Heart right ventricle (tissue), 16 donors: ENCODE data around the gene UACA. TPM values are rescaled to one million over a fixed set of nuclear protein-coding genes. Genes with fewer than 3 reads are reported as not detected.
A peak's percentile ranks its signal among the peaks of the same experiment; 100 is the strongest.

Experiments
- ATAC-seq, 8 donors: fragments of 200-7000 bp; cut with Tn5 transposase; one replicate each; pipeline ENCODE4 v1.9.1; 2020; ENCODE audit warnings: mild to moderate bottlenecking in 8 of 8, moderate library complexity in 8 of 8, moderate number of reproducible peaks in 1 of 8
- DNase-seq, 2 donors: peaks; one replicate each; pipeline ENCODE4 v3.0.0-alpha.2; 2020
- H3K27ac ChIP-seq, 10 donors: fragments of 200-600 bp; sonication (generic) in 2 of 10; one replicate each; pipeline versions ENCODE4 v1.5.0 to v1.8.0; 2020 to 2022; ENCODE audit warnings: mild to moderate bottlenecking in 3 of 10
- H3K27me3 ChIP-seq, 7 donors: fragments of 200-600 bp; one replicate each; pipeline ENCODE4 v1.8.0; 2021 to 2022; ENCODE audit warnings: mild to moderate bottlenecking in 2 of 7
- H3K36me3 ChIP-seq, 9 donors: fragments of 200-600 bp; sonication (generic) in 1 of 9; one replicate each; pipeline versions ENCODE4 v1.5.0 to v1.8.0; 2020 to 2022; ENCODE audit warnings: mild to moderate bottlenecking in 2 of 9
- H3K4me1 ChIP-seq, 9 donors: fragments of 200-600 bp; sonication (generic) in 1 of 9; one replicate each; pipeline versions ENCODE4 v1.5.0 to v1.8.0; 2020 to 2022; ENCODE audit warnings: mild to moderate bottlenecking in 4 of 9
- H3K4me3 ChIP-seq, 10 donors: fragments of 200-600 bp; sonication (generic) in 2 of 10; one replicate each; pipeline versions ENCODE4 v1.5.0 to v1.8.0; 2020 to 2022; ENCODE audit warnings: mild to moderate bottlenecking in 7 of 10, moderate library complexity in 2 of 10
- H3K9me3 ChIP-seq, 11 donors: fragments of 200-600 bp in 10 of 11; sonication (generic) in 2 of 11; one replicate each; pipeline versions ENCODE4 v1.5.0 to v1.8.0; 2013 to 2022; ENCODE audit warnings: mild to moderate bottlenecking in 2 of 11, control low read depth in 1 of 11, moderate library complexity in 1 of 11
- CTCF ChIP-seq, 9 donors: fragments of 200-600 bp; sonication (generic) in 2 of 9; IDR thresholded peaks; one replicate each; pipeline versions ENCODE4 v1.5.0 to v1.8.0; 2021 to 2022; ENCODE audit warnings: antibody characterized with exemption in 9 of 9, mild to moderate bottlenecking in 5 of 9, moderate library complexity in 1 of 9
- WGBS, 2 donors: extraction: QIAGEN DNeasy Blood & Tissue Kit; methylation state at CpG; one replicate each; pipeline ENCODE4 v1.1.7; 2013; ENCODE audit warnings: inconsistent platforms in 1 of 2; 5-methylcytosine and 5-hydroxymethylcytosine counted together
- intact Hi-C, 10 donors: fragments of 100-400 bp; cut with DNase I; formaldehyde crosslinking; loops; one replicate each; pipeline versions ENCODE4 v1.11.1 to v1.14.2; 2022
- polyA plus RNA-seq, 2 donors: library from polyadenylated mRNA; stranded (reverse); fragments of 200-250 nt; gene quantifications; one replicate each; pipeline ENCODE4 v1.2.3, GENCODE V29; 2013
- total RNA-seq, 10 donors: library from RNA; stranded (reverse); fragmentation: NEBNext Ultra II Directional in 3 of 10; extraction: Animal tissue kit (Norgen Biotek cat#: 25700) in 3 of 10; gene quantifications; one replicate each; pipeline versions ENCODE4 v1.2.1 to v1.2.4, GENCODE V29; 2021 to 2023
- donor health status: Arrhythmogenic right ventricular cardiomyopathy.
- donor health status: ischemic (EF 13 %, LVEDD 7.1; RV severe dilation, severe dysfunction).
- donor health status: healthy with polysubstance abuse.
- donor health status: DM: no; HTN: yes; CAD: no.
- donor health status: DM: no; HTN: no; CAD: no.
- donor health status: ischemic (EF 25% LVEDD 6.9; RV normal size, moderate dysfunction).
- donor health status: ischemic (EF 25% LVEDD 5.7; RV mildly dilated, moderate dysfunction).
- donor health status: healthy.
- donor health status: DM: yes; HTN: yes; CAD: no.
- donor health status: Ischemic cardiomyopathy.
- donor health status: ischemic (EF 35%, LVEDD 5.7; RV mildly dilated, moderate dysfunction).
- donor health status: nonischemic (EF 11% LVEDD 7.7; RV severe dilation, severe dysfunction).
- donor health status: DM: yes; HTN: yes; CAD: no.
- donor health status: PGD.
- donor health status: ischemic (EF 29% LVEDD 5.4; RV normal size, mild dysfunction).
- donor health status: nonischemic (EF 23%, LVEDD 6.1; RV moderate dilation, normal function).

UACA gene
- total and polyA plus RNA-seq, 12 donors = 14.2 to 75.4 (median 47.1) TPM

DNA sequence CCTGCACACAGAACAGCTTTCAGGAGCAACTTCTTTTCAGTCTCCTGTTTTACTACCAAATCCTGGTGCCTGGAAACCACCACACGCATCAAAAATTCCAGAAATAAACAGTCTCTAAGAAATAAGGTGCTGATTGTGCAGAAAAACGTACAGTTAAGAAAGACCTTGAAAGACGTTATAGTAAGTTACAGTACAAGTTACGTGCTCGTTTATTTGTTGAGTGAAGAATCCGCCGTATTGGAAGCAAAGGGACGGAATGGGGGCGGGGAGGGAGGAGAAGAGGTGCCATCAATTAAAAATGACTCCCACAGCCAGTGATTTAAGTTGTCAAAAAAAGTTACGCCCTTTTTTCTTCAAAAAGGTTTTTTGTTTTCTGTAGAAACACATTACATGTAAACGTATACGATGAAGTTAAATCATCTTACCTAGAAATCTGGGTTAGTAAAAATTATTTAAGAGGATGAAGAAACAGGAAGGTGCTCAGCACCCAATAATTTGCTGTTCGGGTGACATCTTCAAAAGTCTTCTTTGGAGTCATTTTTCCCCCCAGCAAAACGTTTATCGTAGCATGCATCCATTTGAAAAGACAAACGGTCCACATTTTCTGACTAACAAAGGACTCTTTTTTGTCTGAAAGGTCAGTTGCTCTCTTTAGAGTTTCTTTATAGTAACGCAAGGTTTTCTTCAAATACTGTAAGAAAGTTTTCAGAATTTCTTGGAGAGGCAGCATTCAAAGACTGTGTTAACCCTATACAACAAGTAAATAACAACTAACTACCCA is 782 bp upstream of the UACA start:
- Histone ChIP-seq H3K36me3 (peaks cover 0 to 2% (median 0%) of the 10 kb centered on the region in 9 donors), H3K4me3 (peak overlapping the region; percentile 15 to 99 (median 86)), H3K27me3 (peaks cover 0 to 42% (median 0%) of the 10 kb centered on the region in 7 donors), H3K9me3 (no peaks in the 10 kb centered on the region), H3K27ac (peak overlapping the region; percentile 91 to 100 (median 94)), H3K4me1 (peaks cover 0 to 73% (median 62%) of the 10 kb centered on the region in 9 donors)
- 13 to 14% methylated on average over 17 of the region's 17 CpGs for WGBS, 2 donors
- DNase-seq = no peak
- intact Hi-C loops = loop anchor here in 4 of 10 donors (2.0 to 10.0 kb wide), 5 partner anchors 37 to 82 kb away; no protein-coding TSS in a partner anchor
- ATAC-seq = no peak
- TF ChIP-seq CTCF (IDR thresholded peaks at IDR 0.05) = no peak

GRCh38 chr15:70762469-70763119 is 764 bp downstream of the UACA start:
- no peaks in the 10 kb centered on the region for H3K9me3 ChIP-seq
- peaks cover 3 to 75% (median 66%) of the 10 kb centered on the region in 9 donors for H3K4me1 ChIP-seq
- H3K27ac ChIP-seq = peak overlapping the region; percentile 91 to 100 (median 94)
- peak; percentile 37 to 45 for DNase-seq
- TF ChIP-seq CTCF (IDR thresholded peaks at IDR 0.05) = no peak
- H3K4me3 ChIP-seq = peak overlapping the region; percentile 45 to 99 (median 86)
- ATAC-seq = peak; percentile 17 to 75 (median 30)
- 0 to 2% methylated on average over 42 to 45 of the region's 45 CpGs for WGBS, 2 donors
- H3K36me3 ChIP-seq = peaks cover 0 to 8% (median 0%) of the 10 kb centered on the region in 9 donors
- intact Hi-C loops = loop anchor here in 4 of 10 donors (2.0 to 10.0 kb wide), 5 partner anchors 38 to 80 kb away; no protein-coding TSS in a partner anchor
- H3K27me3 ChIP-seq = peaks cover 0 to 42% (median 0%) of the 10 kb centered on the region in 7 donors

- Histone ChIP-seq H3K4me1 (peaks cover 6 to 80% (median 71%) of the 10 kb centered on the region in 9 donors), H3K4me3 (peak overlapping the region; percentile 45 to 99 (median 86)), H3K36me3 (peaks cover 0 to 8% (median 0%) of the 10 kb centered on the region in 9 donors), H3K27ac (peak overlapping the region; percentile 91 to 100 (median 94)), H3K9me3 (no peaks in the 10 kb centered on the region), H3K27me3 (peaks cover 0 to 42% (median 0%) of the 10 kb centered on the region in 7 donors)
- TF ChIP-seq CTCF (IDR thresholded peaks at IDR 0.05) = no peak
- DNase-seq = no peak
- ATAC-seq = no peak
- intact Hi-C loops = loop anchor here in 4 of 10 donors (2.0 to 10.0 kb wide), 5 partner anchors 39 to 80 kb away; no protein-coding TSS in a partner anchor
- WGBS, 2 donors = 13 to 22% methylated on average over 7 of the region's 7 CpGs
These were observed 1.4 kb downstream of the UACA start for GRCh38 chr15:70761931-70762468.

DNA sequence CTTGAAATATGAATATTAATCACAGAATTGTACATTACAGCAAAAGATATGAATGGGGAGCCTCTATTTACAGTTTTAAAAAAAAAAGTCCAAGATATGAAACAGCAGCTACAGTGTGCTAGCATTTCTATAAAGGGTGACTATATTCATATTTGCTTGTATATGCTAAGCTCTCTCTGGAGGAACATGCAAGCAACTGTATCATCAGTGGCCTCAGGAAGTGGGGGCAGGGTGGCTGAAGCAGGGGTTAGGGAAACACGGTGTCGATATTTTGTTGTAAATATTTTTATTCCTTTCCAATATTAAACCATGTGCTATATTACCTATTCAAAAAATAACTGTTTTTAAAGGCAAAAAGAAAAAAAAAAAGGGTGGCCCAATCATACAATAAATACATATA is 2.3 kb downstream of the UACA start:
- no peak for DNase-seq
- intact Hi-C loops = loop anchor here in 3 of 10 donors (5.0 to 10.0 kb wide), 4 partner anchors 46 to 79 kb away; no protein-coding TSS in a partner anchor
- peak overlapping the region in 8 of 10 donors; percentile 84 to 99 (median 90) for H3K4me3 ChIP-seq
- peaks cover 0 to 8% (median 0%) of the 10 kb centered on the region in 9 donors for H3K36me3 ChIP-seq
- H3K27me3 ChIP-seq = peaks cover 0 to 42% (median 0%) of the 10 kb centered on the region in 7 donors
- 17 to 33% methylated on average over 2 of the region's 2 CpGs for WGBS, 2 donors
- peak overlapping the region in 4 of 10 donors; percentile 93 to 100 (median 96) for H3K27ac ChIP-seq
- peaks cover 6 to 82% (median 73%) of the 10 kb centered on the region in 9 donors for H3K4me1 ChIP-seq
- ATAC-seq = no peak
- no peak for TF ChIP-seq CTCF (IDR thresholded peaks at IDR 0.05)
- H3K9me3 ChIP-seq = no peaks in the 10 kb centered on the region
